AG09319 (cell line): ENCODE results near the gene KIAA1191.

Source experiments
- DNase-seq: peaks from one replicate; pipeline ENCODE4 v3.0.0-alpha.2; 2010; ENCODE audit warnings: low read depth; ENCODE audit errors: extremely low read depth
- CTCF ChIP-seq: IDR thresholded peaks from 2 replicates; pipeline ENCODE4 v1.5.1; 2011; ENCODE audit warnings: low read depth, mild to moderate bottlenecking, inconsistent platforms, low read length, moderate library complexity

Gene KIAA1191

GRCh38 chr5:176387384-176387925, 25.9 kb upstream of the KIAA1191 start:
- no peak for DNase-seq
- TF ChIP-seq CTCF: no peak

GRCh38 chr5:176386491-176386890, 24.9 kb upstream of the KIAA1191 start:
- DNase-seq: no peak
- no peak for TF ChIP-seq CTCF

GRCh38 chr5:176384991-176385390, 23.4 kb upstream of the KIAA1191 start:
- DNase-seq: no peak

DNA sequence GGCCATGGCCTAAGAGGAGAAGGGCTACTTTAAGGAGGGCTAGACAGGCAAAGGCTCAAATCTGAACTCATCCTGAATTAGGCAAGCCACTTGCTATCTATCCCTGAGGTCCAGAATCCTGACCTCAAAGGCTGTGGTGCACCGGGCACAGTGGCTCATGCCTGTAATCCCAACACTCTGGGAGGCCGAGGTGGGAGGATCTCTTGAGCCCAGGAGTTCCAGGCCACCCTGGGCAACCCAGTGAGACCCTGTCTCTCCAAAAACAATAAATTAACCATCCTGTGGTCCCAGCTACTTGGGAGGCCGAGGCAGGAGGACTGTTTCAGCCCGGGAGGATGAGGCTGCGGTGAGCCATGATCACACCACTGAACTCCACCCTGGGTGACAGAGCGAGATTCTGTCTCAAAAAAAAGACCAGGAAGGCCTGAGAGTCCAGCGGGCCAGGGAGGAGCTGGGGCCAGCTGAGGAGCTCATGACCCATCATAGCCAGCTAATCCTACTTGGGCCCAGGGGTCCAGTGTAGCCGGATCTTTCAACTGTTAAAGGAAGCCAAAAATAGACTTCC, 22.9 kb upstream of the KIAA1191 start:
- no peak for DNase-seq
- no peak for TF ChIP-seq CTCF

More at GRCh38 chr5:176384991-176385390, 23.4 kb upstream of the KIAA1191 start:
- no peak for TF ChIP-seq CTCF

DNA sequence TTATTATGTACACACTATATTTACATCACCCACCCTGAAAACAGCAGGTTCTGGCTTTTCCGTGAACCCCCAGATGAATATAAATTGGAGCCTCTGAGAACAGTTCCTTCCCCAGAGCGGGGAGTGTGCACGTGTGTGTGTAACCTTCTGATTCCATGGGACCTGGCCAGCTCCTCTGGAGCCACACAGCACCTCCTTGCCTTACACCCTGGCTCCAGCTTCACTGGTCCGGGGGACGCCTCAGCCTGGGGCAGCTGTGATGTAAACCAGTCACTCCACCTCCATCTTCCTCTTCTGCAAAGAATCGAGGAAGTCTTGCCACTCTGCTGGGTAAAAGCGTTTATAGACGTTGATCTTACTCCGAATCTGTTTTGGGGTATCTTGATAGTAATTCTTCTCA, 22.4 kb upstream of the KIAA1191 start:
- no peak for DNase-seq
- TF ChIP-seq CTCF: no peak

GRCh38 chr5:176383248-176383905, 21.8 kb upstream of the KIAA1191 start:
- DNase-seq: no peak
- no peak for TF ChIP-seq CTCF

GRCh38 chr5:176382721-176383120, 21.2 kb upstream of the KIAA1191 start:
- TF ChIP-seq CTCF: no peak
- no peak for DNase-seq
